ENCODE data around the gene WNK2.

DNA sequence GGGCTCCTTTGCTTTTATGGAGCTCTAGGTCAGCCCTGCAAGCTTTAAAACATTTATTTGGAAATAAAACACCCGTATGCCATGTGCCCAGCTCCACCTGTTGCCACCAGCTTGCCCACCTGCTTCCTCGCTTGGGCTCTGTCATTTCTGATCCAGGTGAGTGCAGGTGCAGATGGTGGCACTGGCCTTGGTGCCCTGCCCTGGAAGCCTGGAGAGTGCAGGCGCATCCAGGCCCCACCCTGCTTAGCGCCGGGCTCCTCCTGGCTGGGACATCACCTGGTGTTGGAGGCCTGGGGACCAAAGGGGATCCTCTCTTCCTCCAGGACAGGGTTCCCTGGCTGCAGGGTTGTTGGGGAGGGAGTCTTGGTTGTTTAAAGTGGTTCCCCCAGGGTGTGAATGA lies 35.8 kb downstream of the WNK2 start:
- TF ChIP-seq, protein P1, sequence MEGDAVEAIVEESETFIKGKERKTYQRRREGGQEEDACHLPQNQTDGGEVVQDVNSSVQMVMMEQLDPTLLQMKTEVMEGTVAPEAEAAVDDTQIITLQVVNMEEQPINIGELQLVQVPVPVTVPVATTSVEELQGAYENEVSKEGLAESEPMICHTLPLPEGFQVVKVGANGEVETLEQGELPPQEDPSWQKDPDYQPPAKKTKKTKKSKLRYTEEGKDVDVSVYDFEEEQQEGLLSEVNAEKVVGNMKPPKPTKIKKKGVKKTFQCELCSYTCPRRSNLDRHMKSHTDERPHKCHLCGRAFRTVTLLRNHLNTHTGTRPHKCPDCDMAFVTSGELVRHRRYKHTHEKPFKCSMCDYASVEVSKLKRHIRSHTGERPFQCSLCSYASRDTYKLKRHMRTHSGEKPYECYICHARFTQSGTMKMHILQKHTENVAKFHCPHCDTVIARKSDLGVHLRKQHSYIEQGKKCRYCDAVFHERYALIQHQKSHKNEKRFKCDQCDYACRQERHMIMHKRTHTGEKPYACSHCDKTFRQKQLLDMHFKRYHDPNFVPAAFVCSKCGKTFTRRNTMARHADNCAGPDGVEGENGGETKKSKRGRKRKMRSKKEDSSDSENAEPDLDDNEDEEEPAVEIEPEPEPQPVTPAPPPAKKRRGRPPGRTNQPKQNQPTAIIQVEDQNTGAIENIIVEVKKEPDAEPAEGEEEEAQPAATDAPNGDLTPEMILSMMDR (IDR thresholded peaks at IDR 0.05): no peak
- TF ChIP-seq POLR2A (IDR thresholded peaks at IDR 0.05): no peak
